B cell (primary cell): Measurements from ENCODE around the gene ZNF771.

Experiments used
- EZH2 ChIP-seq: IDR thresholded peaks from 2 replicates; pipeline ENCODE4 v1.6.1; 2012; ENCODE audit warnings: borderline replicate concordance, low read depth, mild to moderate bottlenecking, moderate library complexity, low read length; ENCODE audit not compliant: insufficient read depth, poor library complexity, severe bottlenecking
- TF ChIP-seq, protein P1 (sequence below): fragments of 200-600 bp; IDR thresholded peaks from one replicate; pipeline ENCODE4 v1.8.0; 2022; ENCODE audit warnings: antibody characterized with exemption, mild to moderate bottlenecking

GRCh38 chr16:30365200-30365599 is 42.2 kb upstream of the ZNF771 start:
- TF ChIP-seq, protein P1, sequence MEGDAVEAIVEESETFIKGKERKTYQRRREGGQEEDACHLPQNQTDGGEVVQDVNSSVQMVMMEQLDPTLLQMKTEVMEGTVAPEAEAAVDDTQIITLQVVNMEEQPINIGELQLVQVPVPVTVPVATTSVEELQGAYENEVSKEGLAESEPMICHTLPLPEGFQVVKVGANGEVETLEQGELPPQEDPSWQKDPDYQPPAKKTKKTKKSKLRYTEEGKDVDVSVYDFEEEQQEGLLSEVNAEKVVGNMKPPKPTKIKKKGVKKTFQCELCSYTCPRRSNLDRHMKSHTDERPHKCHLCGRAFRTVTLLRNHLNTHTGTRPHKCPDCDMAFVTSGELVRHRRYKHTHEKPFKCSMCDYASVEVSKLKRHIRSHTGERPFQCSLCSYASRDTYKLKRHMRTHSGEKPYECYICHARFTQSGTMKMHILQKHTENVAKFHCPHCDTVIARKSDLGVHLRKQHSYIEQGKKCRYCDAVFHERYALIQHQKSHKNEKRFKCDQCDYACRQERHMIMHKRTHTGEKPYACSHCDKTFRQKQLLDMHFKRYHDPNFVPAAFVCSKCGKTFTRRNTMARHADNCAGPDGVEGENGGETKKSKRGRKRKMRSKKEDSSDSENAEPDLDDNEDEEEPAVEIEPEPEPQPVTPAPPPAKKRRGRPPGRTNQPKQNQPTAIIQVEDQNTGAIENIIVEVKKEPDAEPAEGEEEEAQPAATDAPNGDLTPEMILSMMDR: no peak
- no peak for TF ChIP-seq EZH2
